PC-3 (cell line): ENCODE results near the gene ZNHIT6. TPM values are rescaled to one million over a fixed set of nuclear protein-coding genes. Genes with fewer than 3 reads are reported as not detected.
"Not testable (repeated sequence)": the region's sequence is repeated elsewhere in the genome, so short reads cannot be mapped to it uniquely, and the experiment has no call there.

Experiments used
- ATAC-seq: fragments of 200-7000 bp; cut with Tn5 transposase; 2 replicates; pipeline ENCODE4 v1.9.1; 2020; ENCODE audit warnings: mild to moderate bottlenecking, moderate library complexity
- BruUV-seq: library from RNA; stranded (reverse); fragments of 400-500 nt; replicated peaks from 2 replicates; lab custom pipeline; 2021; lab: Mats Ljungman, UMichigan
- CTCF ChIA-PET: fragments of 300-600 bp; sonication (Branson Sonifier 250); formaldehyde crosslinking; loops from one replicate; lab custom pipeline; 2022; ENCODE audit warnings: antibody characterized with exemption; lab: Charles Lee
- POLR2A ChIA-PET: fragments of 300-600 bp; sonication (Branson Sonifier 250); formaldehyde crosslinking; loops from one replicate; lab custom pipeline; 2022; ENCODE audit warnings: antibody characterized with exemption; ENCODE audit not compliant: unreplicated experiment; lab: Charles Lee
- DNase-seq: peaks from one replicate; pipeline ENCODE4 v3.0.0-alpha.2; 2015
- H2AFZ ChIP-seq: fragments of 300-600 bp; sonication (generic); 2 replicates; pipeline ENCODE4 v1.6.0; 2016; ENCODE audit warnings: antibody characterized with exemption, low read length
- H3F3A ChIP-seq: fragments of 300-600 bp; sonication (generic); one replicate; pipeline ENCODE4 v1.6.0; 2017; ENCODE audit warnings: antibody characterized with exemption, low read length, control low read depth, mild to moderate bottlenecking; ENCODE audit not compliant: unreplicated experiment
- H3K27ac ChIP-seq: fragments of 300-600 bp; sonication (generic); 2 replicates; pipeline ENCODE4 v1.5.1; 2016; ENCODE audit warnings: mild to moderate bottlenecking, low read length
- H3K27me3 ChIP-seq: fragments of 300-600 bp; sonication (generic); 2 replicates; pipeline ENCODE4 v1.6.1; 2016; ENCODE audit warnings: low read length, mixed read lengths
- H3K36me3 ChIP-seq: fragments of 300-600 bp; sonication (generic); 2 replicates; pipeline ENCODE4 v1.6.1; 2016; ENCODE audit warnings: low read depth, mixed run types, low read length, mixed read lengths
- H3K4me1 ChIP-seq: fragments of 300-600 bp; sonication (generic); 2 replicates; pipeline ENCODE4 v1.5.1; 2016; ENCODE audit warnings: low read length; ENCODE audit not compliant: insufficient read depth
- H3K4me2 ChIP-seq: fragments of 300-600 bp; sonication (generic); 2 replicates; pipeline ENCODE4 v1.6.0; 2016; ENCODE audit warnings: low read length
- H3K4me3 ChIP-seq: fragments of 300-600 bp; sonication (generic); 2 replicates; pipeline ENCODE4 v1.5.1; 2016; ENCODE audit warnings: mild to moderate bottlenecking, low read length, mixed read lengths
- H3K79me2 ChIP-seq: fragments of 300-600 bp; sonication (generic); 2 replicates; pipeline ENCODE4 v1.6.1; 2017; ENCODE audit warnings: low read length, mixed read lengths
- H3K9ac ChIP-seq: fragments of 300-600 bp; sonication (generic); 2 replicates; pipeline ENCODE4 v1.6.0; 2016; ENCODE audit warnings: mild to moderate bottlenecking, low read length
- H3K9me2 ChIP-seq: fragments of 300-600 bp; sonication (generic); replicated peaks from 2 replicates; pipeline ENCODE4 v1.6.1; 2016; ENCODE audit warnings: mixed run types, low read length, mixed read lengths
- H3K9me3 ChIP-seq: fragments of 300-600 bp; sonication (generic); 2 replicates; pipeline ENCODE4 v1.6.1; 2016; ENCODE audit warnings: low read length, mixed read lengths
- H4K20me1 ChIP-seq: fragments of 300-600 bp; sonication (generic); 2 replicates; pipeline ENCODE4 v1.6.1; 2016; ENCODE audit warnings: low read length, mixed read lengths
- EZH2 ChIP-seq: fragments of 300-600 bp; sonication (generic); IDR thresholded peaks from one replicate; pipeline ENCODE4 v1.6.1; 2017; ENCODE audit warnings: antibody characterized with exemption, mild to moderate bottlenecking, low read length; ENCODE audit not compliant: unreplicated experiment
- EZH2phosphoT487 ChIP-seq: fragments of 300-600 bp; sonication (generic); IDR thresholded peaks from 2 replicates; pipeline ENCODE4 v1.6.1; 2018; ENCODE audit warnings: mild to moderate bottlenecking, antibody characterized with exemption, low read length, borderline replicate concordance
- intact Hi-C: fragments of 100-400 bp; cut with micrococcal nuclease; formaldehyde crosslinking; loops from 2 replicates; pipeline ENCODE4 v1.9.0; 2023
- total RNA-seq: library from RNA; depleted of rRNA; stranded (reverse); fragments of >200 nt; gene quantifications from 2 replicates; pipeline ENCODE4 v1.2.3, GENCODE V29; 2014
- TF ChIP-seq, protein P1 (sequence below): fragments of 300-600 bp; sonication (generic); conservative IDR thresholded peaks from 2 replicates; pipeline ENCODE4 v1.5.1; 2017; ENCODE audit warnings: antibody characterized with exemption, low read depth, mild to moderate bottlenecking, low read length

Gene ZNHIT6
- total RNA-seq, 1 experiment from 2014 or later, result 18.3 TPM

DNA sequence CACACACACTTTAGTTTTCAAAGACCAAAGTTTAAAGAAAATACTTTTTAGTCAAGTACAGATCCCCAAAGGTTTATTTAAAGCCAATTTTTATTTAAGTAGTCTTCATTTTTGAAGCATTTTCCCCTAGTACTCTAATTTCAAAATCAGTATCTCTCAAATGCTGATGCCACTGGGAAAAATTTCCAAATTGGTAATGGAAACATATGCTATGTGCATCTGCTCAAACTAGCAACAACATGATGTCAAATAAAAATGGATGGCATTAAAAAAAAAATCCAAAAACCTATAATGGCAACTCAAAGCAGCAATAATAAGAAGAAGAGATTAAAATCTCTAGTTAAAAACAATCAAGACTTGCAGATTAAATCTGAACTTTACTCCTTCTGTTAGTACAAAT is 58.6 kb downstream of the ZNHIT6 start:
- ChIA-PET CTCF (no interaction called here), POLR2A (no interaction called here)

DNA sequence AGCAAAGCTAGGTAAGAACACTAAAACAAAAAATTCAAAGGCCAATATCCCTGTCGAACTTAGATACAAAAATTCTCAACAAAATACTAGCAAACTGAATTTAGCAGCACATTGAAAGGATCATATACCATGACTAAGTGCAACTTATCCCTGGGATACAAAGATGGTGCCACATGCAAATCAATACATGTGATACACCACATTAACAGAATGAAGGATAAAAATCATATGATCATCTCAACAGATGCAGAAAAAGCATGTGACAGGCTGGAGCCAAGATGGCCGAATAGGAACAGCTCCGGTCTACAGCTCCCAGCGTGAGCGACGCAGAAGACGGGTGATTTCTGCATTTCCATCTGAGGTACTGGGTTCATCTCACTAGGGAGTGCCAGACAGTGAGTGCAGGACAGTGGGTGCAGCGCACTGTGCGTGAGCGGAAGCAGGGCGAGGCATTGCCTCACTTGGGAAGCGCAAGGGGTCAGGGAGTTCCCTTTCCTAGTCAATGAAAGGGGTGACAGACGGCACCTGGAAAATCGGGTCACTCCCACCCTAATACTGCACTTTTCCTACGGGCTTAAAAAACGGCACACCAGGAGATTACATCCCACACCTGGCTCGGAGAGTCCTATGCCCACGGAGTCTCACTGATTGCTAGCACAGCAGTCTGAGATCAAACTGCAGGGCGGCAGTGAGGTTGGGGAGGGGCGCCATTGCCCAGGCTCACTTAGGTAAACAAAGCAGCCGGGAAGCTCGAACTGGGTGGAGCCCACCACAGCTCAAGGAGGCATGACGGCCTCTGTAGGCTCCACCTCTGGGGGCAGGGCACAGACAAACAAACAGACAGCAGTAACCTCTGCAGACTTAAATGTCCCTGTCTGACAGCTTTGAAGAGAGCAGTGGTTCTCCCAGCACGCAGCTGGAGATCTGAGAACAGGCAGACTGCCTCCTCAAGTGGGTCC is 66.4 kb downstream of the ZNHIT6 start:
- H3K4me3 ChIP-seq, H3F3A ChIP-seq, POLR2A ChIA-PET, H3K4me1 ChIP-seq, H3K9ac ChIP-seq, H3K79me2 ChIP-seq, H3K27me3 ChIP-seq, H2AFZ ChIP-seq, H4K20me1 ChIP-seq, ATAC-seq, BruUV-seq, H3K4me2 ChIP-seq, DNase-seq, H3K9me2 ChIP-seq, H3K27ac ChIP-seq, CTCF ChIA-PET, intact Hi-C loops: not testable (repeated sequence)
- H3K36me3 ChIP-seq, result peaks cover 26% of the 10 kb centered on the region
- H3K9me3 ChIP-seq, result peaks cover 19% of the 10 kb centered on the region

More for the DNA sequence above, 58.6 kb downstream of the ZNHIT6 start:
- H2AFZ ChIP-seq, result no peak overlapping the region
- intact Hi-C loops, result no loop called here
- peaks cover 2% of the 10 kb centered on the region for H3F3A ChIP-seq
- H3K79me2 ChIP-seq, result 0 out of 2 replicates have a peak, but pooled peaks cover 8% of the 10 kb centered on the region
- H3K9me3 ChIP-seq, result no peaks in the 10 kb centered on the region
- DNase-seq (no peak), ATAC-seq (no peak)
- H3K4me1 ChIP-seq, result peaks cover 13% of the 10 kb centered on the region
- no peaks in the 10 kb centered on the region for H3K9me2 ChIP-seq
- no peaks in the 10 kb centered on the region for H4K20me1 ChIP-seq
- TF ChIP-seq EZH2phosphoT487 (no peak), EZH2 (no peak)
- TF ChIP-seq, protein P1, sequence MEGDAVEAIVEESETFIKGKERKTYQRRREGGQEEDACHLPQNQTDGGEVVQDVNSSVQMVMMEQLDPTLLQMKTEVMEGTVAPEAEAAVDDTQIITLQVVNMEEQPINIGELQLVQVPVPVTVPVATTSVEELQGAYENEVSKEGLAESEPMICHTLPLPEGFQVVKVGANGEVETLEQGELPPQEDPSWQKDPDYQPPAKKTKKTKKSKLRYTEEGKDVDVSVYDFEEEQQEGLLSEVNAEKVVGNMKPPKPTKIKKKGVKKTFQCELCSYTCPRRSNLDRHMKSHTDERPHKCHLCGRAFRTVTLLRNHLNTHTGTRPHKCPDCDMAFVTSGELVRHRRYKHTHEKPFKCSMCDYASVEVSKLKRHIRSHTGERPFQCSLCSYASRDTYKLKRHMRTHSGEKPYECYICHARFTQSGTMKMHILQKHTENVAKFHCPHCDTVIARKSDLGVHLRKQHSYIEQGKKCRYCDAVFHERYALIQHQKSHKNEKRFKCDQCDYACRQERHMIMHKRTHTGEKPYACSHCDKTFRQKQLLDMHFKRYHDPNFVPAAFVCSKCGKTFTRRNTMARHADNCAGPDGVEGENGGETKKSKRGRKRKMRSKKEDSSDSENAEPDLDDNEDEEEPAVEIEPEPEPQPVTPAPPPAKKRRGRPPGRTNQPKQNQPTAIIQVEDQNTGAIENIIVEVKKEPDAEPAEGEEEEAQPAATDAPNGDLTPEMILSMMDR, result no peak
- BruUV-seq, result no TSS peak
- H3K27ac ChIP-seq, result no peak overlapping the region
- H3K36me3 ChIP-seq, result peaks cover 47% of the 10 kb centered on the region
- H3K4me2 ChIP-seq, result no peak overlapping the region
- H3K9ac ChIP-seq, result no peak overlapping the region
- no peaks in the 10 kb centered on the region for H3K27me3 ChIP-seq
- H3K4me3 ChIP-seq, result no peak overlapping the region

DNA sequence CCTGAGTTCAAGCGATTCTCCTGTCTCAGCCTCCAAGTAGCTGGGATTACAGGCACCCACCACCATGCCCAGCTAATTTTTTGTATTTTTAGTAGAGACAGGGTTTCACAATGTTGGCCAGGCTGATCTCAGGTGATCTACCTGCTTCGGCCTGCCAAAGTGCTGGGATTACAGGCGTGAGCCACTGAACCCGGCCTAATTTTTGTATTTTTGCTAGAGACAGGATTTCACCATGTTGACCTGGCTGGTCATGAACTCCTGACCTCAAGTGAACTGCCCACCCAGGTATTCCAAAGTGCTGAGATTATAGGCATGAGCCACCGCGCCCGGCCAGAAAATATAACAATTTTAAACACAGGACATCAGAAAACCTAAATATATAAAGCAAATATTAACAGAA is 68.3 kb downstream of the ZNHIT6 start:
- H3F3A ChIP-seq, H3K4me1 ChIP-seq, H2AFZ ChIP-seq, ATAC-seq, H3K9me2 ChIP-seq, CTCF ChIA-PET, H3K9ac ChIP-seq, H3K27me3 ChIP-seq, H3K4me2 ChIP-seq, intact Hi-C loops, H4K20me1 ChIP-seq, POLR2A ChIA-PET, H3K79me2 ChIP-seq, H3K27ac ChIP-seq, BruUV-seq, DNase-seq, H3K4me3 ChIP-seq: not testable (repeated sequence)
- Histone ChIP-seq H3K9me3 (peaks cover 21% of the 10 kb centered on the region), H3K36me3 (peaks cover 35% of the 10 kb centered on the region)
